Glomerular endothelial cell (primary cell): Measurements from ENCODE around the gene KRT6B. TPM values are rescaled to one million over a fixed set of nuclear protein-coding genes. Genes with fewer than 3 reads are reported as not detected.
"Not testable (repeated sequence)": the region's sequence is repeated elsewhere in the genome, so short reads cannot be mapped to it uniquely, and the experiment has no call there.

Experiments used
- DNase-seq: peaks from one replicate; pipeline ENCODE4 v3.0.0-alpha.2; 2011; ENCODE audit warnings: low read depth, low spot score; ENCODE audit errors: extremely low read depth
- total RNA-seq: library from RNA; depleted of rRNA; stranded (reverse); fragments of >200 nt; gene quantifications from 2 replicates; pipeline ENCODE4 v1.2.3, GENCODE V29; 2015

The KRT6B gene
- not detected in 2 replicates for total RNA-seq

- DNase-seq = no peak
Observed at GRCh38 chr12:52452101-52452500, at the start of gene KRT6B. KRT6B (minus strand) TSS chr12:52452146; CDS start chr12:52452078, 68 bp downstream.

- DNase-seq = no peak
Observed at GRCh38 chr12:52501490-52501889, 49.5 kb upstream of the KRT6B start.

GRCh38 chr12:52500574-52500973 is 48.6 kb upstream of the KRT6B start:
- DNase-seq = not testable (repeated sequence)

- DNase-seq = no peak
Observed at GRCh38 chr12:52499806-52500560, 48.0 kb upstream of the KRT6B start.

- no peak for DNase-seq
Observed at GRCh38 chr12:52498946-52499345, 47.0 kb upstream of the KRT6B start.

- DNase-seq = no peak
Observed at GRCh38 chr12:52497975-52498374, 46.0 kb upstream of the KRT6B start.

GRCh38 chr12:52496590-52497071 is 44.7 kb upstream of the KRT6B start:
- no peak for DNase-seq

GRCh38 chr12:52496054-52496453 is 44.1 kb upstream of the KRT6B start:
- no peak for DNase-seq

- DNase-seq = no peak
Observed at GRCh38 chr12:52495389-52495788, 43.4 kb upstream of the KRT6B start.

GRCh38 chr12:52494518-52494917 is 42.6 kb upstream of the KRT6B start:
- no peak for DNase-seq

- no peak for DNase-seq
Observed at GRCh38 chr12:52494100-52494499, 42.2 kb upstream of the KRT6B start.

- no peak for DNase-seq
Observed at GRCh38 chr12:52493172-52493571, 41.2 kb upstream of the KRT6B start, which contains the start of gene KRT6A. KRT6A (minus strand) TSS chr12:52493257; CDS start chr12:52493188, 69 bp downstream.

GRCh38 chr12:52492405-52492804 is 40.5 kb upstream of the KRT6B start:
- not testable (repeated sequence) for DNase-seq

- DNase-seq = not testable (repeated sequence)
Observed at GRCh38 chr12:52491495-52491894, 39.5 kb upstream of the KRT6B start.

- DNase-seq = no peak
Observed at GRCh38 chr12:52488736-52489135, 36.8 kb upstream of the KRT6B start.

GRCh38 chr12:52487744-52488443 is 35.9 kb upstream of the KRT6B start:
- DNase-seq = not testable (repeated sequence)

- no peak for DNase-seq
Observed at GRCh38 chr12:52487211-52487610, 35.3 kb upstream of the KRT6B start.

GRCh38 chr12:52486166-52487105 is 34.5 kb upstream of the KRT6B start:
- DNase-seq = no peak

GRCh38 chr12:52480073-52480472 is 28.1 kb upstream of the KRT6B start:
- no peak for DNase-seq

GRCh38 chr12:52477651-52478050 is 25.7 kb upstream of the KRT6B start:
- DNase-seq = no peak

GRCh38 chr12:52474212-52474611 is 22.3 kb upstream of the KRT6B start:
- DNase-seq = no peak
